GM13976 (cell line): ENCODE measurements around the gene INKA2.

Experiments
- DNase-seq: peaks from one replicate; pipeline ENCODE4 v3.0.0; 2012; ENCODE audit warnings: low spot score
- CTCF ChIP-seq: IDR thresholded peaks from 2 replicates; pipeline ENCODE4 v1.5.1; 2012; ENCODE audit warnings: borderline replicate concordance, mild to moderate bottlenecking; ENCODE audit not compliant: insufficient read depth; ENCODE audit errors: extremely low read depth, missing control alignments, control extremely low read depth
- in situ Hi-C: fragments of 300-500 bp; cut with MboI; formaldehyde crosslinking; loops from one replicate; pipeline ENCODE4 v1.12.0; 2022; ENCODE audit warnings: low sequenced_read_pairs, mixed read lengths, inconsistent platforms; ENCODE audit not compliant: unreplicated experiment

Gene INKA2

GRCh38 chr1:111729946-111730681 lies 9.1 kb downstream of the INKA2 start:
- TF ChIP-seq CTCF: no peak
- DNase-seq: no peak
- in situ Hi-C loops: no loop called here

GRCh38 chr1:111729271-111729921 lies 9.8 kb downstream of the INKA2 start:
- in situ Hi-C loops: no loop called here
- DNase-seq: no peak

GRCh38 chr1:111727056-111727455 lies 12.1 kb downstream of the INKA2 start:
- TF ChIP-seq CTCF: no peak
- in situ Hi-C loops: no loop called here
- DNase-seq: no peak

More at GRCh38 chr1:111729271-111729921, 9.8 kb downstream of the INKA2 start:
- no peak for TF ChIP-seq CTCF

- TF ChIP-seq CTCF: no peak
- in situ Hi-C loops: no loop called here
- DNase-seq: no peak
Observed at GRCh38 chr1:111725192-111725591, 14.0 kb downstream of the INKA2 start.

GRCh38 chr1:111723871-111724270 lies 15.3 kb downstream of the INKA2 start:
- no peak for DNase-seq
- in situ Hi-C loops: no loop called here
- TF ChIP-seq CTCF: no peak

- no peak for DNase-seq
- in situ Hi-C loops: no loop called here
- TF ChIP-seq CTCF: no peak
Observed at GRCh38 chr1:111723091-111723806, 15.9 kb downstream of the INKA2 start.
